GM18511 (cell line): ENCODE measurements around the gene KRT37.
"Not testable (repeated sequence)": the region's sequence is repeated elsewhere in the genome, so short reads cannot be mapped to it uniquely, and the experiment has no call there.

Experiments
- ATAC-seq: cut with Tn5 transposase; IDR thresholded peaks from one replicate; pipeline ENCODE4 v1.9.1; 2021; ENCODE audit warnings: mild to moderate bottlenecking, moderate library complexity; ENCODE audit not compliant: unreplicated experiment

Gene KRT37

DNA sequence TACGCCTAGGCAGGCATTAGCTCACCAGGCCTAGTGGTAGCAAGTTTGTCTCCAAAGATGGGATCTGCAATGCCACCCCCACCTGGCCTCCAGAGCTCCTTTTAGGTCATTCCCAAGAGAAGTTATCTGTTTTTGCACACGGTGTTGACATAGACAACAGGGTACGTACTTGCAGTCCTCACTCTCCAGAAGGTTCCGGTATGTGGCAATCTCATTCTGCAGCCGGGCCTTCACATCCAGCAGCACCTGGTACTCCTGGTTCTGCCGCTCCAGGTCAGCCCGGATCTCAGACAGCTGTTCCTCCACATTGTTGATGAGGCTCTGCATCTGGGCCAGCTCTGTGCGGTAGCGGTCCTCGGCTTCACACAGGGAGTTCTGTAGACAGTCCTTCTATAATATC is 17.2 kb downstream of the KRT37 start:
- no peak for ATAC-seq

DNA sequence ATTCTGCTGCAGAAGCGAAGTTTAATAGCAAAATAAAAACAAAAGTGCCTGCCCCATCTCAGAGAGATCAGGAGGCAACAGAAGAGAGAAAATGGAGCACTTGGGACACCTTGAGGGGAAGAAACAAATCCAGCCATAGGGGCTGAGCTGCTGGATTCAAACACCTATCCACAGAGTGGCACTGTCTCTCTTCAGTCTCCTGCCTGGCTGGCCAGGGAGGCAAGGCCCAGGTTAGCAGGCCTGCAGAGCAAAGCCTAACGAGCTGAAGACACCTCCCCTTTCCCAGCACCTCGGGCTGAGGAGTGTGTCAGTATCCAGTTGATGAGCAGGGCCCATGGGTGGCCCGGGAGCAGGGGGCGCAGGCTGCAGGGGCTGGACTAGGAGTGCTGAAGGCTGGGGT is 18.2 kb downstream of the KRT37 start:
- ATAC-seq, result no peak

DNA sequence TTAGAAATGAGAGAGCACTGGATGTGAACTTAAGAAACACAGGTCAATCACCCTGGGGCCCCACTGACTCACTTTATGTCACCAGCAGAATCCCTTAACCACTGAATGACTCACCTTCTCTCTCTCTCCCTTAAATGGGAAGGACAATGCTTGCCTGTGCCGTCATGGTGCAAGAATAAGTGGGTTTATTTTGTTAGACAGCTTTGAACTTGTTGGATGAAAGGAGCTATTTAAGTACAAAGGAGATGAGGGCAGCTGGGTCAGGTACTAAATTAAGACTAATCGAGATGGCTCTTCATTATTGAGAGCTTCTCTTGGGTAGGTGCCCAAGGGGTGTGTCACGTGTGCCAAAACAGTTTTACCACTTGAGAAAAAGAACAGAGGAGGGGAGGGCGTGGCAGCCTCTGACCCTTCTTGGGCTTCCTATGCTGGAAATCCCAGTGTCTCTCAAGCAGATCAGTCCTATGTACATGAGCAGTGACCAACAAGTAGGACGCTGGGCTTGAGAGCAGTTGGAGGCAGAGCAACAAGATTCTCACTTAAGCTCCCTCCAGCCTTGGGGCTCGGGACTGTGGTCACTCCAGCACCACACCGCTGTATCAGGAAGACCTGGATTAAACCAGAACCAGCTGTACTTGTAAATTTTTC is 20.2 kb downstream of the KRT37 start:
- no peak for ATAC-seq

DNA sequence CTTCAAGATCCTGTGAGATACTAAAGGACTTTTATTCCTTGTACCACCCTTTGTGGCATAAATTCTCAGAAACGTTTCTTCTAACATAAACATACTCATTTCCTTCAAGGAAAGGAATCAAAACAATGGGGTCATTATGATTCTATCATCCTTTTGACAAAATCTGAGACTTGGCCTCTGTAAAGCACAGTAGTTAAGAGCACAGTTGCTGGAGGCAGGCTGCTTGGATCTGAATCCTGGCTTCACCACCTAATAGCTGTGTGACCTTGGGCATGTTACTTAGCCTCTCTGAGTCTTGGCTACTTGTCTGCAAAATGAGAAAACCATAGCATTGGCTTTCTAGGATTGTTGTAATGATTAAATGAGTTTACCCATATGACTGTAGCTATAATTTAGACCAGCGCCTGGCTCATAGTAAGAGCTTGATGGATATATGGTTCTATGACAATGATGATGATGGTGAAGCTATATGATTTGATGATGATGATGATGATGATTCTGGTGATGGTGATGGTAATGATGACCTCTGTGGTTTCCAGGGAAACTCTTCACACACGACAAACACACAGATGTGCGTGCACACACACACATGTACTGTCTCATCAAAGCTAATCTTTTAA is 20.9 kb downstream of the KRT37 start:
- ATAC-seq, result no peak

DNA sequence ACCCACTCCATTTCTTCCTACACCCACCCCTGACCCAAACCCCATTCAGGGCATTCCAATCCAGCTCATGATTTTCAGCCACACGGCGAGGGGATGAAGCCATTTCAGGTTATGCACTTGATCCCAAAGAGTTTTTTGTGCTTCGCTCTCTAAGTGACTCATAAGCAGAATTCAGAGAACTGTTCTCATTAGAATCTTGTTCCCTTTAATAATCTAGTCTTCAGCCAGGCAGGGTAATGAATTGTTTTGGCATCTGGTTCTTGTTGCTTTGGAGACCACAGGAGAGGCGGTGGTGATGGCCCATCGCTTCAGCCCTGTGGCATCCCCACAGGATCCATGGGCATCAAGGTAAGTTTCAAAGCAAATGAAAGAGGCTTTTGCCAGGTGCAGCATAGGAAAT is 22.2 kb downstream of the KRT37 start:
- ATAC-seq, result no peak

DNA sequence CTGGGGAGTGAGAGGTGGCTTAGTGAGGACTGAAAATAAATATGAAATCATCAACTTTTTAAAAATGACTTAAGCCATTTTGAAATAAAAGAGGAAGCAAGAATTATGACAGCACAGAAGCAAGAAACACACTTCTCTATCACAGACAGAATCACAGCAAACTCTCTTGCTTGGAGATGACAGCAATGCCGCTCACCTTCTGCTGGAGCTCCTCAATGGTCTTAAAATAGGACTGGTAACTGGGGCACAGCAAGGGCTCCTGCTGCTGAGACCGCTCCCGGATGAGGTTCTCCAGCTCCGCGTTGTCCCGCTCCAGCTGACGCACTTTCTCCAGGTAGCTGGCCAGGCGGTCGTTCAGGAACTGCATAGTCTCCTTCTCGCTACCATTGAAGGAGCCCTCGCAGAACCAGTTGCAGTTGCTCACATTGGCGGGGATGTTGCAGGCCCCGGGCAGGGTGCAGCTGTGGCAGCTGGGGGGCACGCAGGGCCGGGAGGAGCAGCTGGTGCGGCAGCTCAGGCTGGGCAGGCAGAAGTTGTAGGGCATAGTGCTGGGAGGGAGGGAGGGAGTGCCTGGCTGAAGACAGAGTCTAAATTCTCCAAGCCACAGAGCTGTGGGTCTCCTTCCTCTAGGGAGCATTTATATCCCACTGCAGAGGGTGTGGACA is 27.3 kb downstream of the KRT37 start, which contains the start of gene KRT31:
TSS of gene KRT31 (minus strand) at position 613 of the 665 bp plus-strand sequence. CDS start at position 544, 69 bp downstream.
- no peak for ATAC-seq

DNA sequence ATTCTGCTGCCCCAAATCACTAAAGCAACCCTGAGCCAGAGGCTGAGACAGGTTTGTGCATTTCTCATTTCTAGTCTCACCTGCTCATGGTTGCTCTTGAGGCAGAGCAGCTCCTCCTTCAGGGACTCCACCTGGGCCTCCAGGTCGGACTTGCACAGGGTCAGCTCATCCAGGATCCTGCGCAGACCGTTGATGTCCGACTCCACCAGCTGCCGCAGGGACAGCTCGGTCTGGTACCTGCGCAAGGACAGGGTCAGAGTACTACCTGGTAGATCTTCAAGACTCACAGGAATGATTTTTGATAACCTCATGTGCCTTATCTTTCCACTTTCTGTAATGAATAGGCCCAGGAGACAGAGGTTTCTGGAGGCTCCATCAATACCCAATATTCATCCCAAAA is 28.0 kb downstream of the KRT37 start:
- ATAC-seq, result no peak

DNA sequence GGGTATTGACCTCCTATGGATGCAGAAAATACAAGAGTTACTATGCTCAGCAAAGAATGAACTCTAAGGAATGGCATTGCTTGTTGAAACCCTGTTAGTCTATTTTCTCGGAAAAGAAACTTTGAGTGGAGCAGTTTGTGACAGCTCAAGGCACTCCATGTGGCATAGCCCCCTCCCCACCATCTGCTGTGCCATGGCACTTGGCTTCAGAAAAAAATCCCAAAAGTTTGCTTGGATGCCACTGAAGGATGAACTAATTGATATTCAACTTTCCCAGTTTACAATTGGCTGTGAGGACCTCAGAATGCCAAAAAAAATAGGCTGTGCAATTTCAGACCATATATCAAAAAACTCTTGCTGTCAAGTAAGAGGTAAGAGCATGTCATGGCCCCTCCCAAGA is 28.8 kb downstream of the KRT37 start:
- ATAC-seq, result no peak

DNA sequence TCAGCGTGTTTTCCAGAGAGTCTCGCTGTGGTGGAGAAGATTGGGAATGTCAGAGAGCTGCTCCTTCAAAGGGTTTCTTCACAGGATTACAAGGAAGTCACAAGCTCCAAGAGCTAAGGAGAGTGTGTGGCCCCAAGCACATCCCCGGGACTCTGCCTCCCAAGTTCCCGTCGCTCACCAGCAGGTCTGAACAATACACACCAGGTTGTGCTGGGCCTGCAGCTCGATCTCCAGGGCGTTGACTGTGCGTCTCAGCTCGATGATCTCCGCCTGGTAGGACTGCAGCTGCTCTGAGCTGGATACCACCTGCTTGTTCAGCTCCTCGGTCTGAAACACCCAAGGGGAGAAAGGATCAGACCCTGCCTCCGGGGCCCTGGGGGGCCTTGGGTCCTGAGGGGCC is 29.3 kb downstream of the KRT37 start:
- ATAC-seq, result not testable (repeated sequence)

DNA sequence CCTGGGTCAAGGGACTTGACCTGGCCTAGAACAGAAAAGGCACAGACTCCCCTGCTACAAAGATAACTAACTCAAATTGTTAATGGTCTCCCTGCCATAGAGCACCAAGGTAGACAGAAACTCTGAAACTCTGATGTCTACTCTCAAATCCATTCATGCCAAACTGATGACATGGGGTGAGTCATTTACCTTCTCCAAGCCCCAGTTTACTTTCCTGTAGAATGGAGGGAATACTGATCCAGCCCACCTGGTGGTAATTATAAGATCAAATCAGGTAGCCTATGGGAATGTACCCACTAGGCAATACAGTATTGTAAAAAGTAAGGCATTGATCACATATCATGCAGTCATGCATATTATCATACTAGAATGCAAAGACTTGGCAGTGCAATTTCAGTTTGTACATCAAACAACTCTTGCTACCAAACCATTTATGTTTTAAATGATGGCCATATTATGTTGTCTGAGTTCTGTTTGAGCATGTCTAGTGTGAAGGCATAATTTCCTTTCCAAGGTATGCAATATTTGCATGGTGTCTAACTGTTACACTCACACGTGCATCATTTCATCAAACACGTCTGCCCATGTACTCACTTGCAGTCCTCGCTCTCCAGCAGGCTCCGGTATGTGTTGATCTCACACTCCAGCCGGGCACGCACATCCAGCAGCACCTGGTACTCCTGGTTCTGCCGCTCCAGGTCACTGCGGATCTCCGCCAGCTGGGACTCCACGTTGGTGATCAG is 30.0 kb downstream of the KRT37 start:
- ATAC-seq, result no peak

DNA sequence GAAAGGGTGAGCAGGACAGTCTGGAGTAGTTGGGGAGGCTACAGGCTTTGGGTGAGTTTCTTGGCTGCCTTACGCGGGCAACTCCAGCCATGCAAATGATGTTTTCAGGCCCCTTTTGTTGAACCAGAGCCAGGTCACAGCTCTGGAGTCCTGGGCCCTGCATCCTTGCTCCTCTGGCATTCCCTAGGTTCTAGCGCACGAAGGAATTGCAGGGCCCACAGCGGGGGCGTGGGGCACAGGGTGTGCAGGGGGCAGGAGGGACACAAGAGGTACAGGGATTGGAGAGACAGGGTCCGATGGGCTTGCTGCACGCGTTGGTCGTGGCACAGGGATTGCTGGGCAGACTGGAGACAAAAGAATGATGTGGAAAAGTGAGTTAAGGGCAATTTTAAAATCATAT is 30.6 kb downstream of the KRT37 start:
- ATAC-seq, result no peak

DNA sequence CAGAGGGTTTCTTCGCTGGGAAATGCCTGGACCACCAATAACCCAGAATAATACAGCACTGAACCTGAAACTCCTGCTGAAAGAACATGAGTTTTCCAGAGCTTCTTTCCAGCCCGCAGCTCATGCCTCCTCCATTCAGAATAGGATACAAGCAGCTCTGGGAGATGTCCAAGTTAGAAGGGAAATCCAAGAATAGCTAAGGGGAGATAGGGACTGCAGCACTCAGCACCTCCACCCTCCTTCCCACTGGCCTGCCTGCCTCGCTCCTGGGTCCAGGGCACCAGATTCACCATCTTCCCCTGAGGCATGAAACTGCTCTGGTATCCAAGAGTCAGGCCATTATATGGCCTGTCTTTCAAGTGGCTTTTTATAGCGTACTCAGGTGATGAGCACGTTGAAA is 31.1 kb downstream of the KRT37 start:
- no peak for ATAC-seq

DNA sequence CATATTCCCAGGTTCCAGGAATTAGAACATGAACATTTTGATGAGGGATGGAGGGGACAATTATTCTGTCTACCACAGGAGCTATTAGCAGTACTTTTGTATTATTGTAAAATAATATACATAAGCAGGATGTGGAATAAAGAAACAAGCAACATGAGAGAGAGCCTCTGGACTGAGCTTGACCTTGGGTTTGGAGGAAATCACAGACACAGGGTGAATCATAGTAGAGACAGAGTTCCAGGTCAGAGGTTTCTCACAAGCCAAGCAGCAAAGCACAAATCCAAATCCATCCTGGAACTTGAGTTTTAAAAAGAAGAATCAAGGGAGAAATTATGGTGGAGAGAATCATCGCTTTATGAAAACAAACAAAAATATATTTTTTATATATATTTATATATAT is 32.1 kb downstream of the KRT37 start:
- no peak for ATAC-seq

DNA sequence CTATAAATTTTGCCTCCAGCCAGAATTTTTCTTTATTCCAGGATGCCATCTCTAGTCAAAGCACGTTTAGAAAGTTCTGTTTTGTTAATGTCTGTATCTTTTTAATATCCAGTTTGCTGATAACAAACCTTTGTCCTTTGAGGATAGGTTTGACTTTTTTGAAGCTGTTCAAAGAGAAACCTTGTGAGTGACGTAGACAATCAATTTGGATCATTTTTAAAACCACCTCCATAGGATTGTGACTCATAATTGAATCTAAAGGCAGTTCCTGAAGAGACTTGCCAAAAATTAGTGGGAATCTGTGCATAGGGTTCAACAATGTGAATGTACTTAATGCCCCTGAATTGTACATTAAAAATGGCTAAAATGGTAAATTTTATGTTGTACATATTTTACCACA is 32.9 kb downstream of the KRT37 start:
- no peak for ATAC-seq

DNA sequence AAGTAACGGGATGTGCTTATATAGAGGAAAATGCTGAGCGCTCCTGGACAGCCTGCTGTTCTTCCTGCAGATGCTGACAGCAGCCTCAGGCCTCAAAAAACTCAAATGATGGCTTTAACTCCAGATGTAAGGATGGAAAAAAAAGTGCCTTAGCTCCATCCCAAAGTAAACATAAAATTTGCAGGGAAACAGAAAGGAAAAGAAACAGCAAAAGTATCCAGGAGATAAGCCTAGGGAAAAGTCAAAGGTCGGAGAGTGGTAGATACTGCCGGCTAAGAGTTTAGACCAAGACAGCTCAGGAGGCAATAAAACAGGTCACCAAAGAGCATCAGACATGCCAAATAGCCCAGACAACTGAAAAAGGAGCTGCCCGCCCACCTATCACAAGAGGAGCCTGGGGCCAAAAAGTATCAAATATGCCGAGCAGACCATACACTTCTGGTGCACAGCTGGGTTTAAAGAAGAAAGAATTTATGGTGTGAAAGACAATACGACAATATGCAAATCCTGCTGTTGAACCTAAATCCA is 33.9 kb downstream of the KRT37 start:
- no peak for ATAC-seq

DNA sequence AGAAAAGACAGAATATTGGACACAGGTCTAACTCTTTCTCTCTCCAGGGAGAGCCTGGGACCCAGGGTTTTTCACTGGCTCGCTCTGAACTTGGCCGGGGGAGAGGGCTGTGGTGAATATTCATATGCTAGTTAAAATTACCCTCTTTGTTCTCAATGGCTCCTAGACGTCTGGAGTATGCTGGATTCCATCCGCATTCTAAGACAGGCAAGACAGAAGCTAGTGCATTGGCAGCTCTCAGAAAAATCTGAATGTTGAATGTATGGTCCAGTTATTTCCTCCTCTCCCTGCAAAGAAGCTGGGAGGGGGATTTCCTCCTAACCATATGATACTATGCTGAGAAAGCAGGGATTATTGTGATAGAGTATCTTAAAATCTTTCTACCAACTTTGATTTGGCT is 36.7 kb downstream of the KRT37 start:
- no peak for ATAC-seq

DNA sequence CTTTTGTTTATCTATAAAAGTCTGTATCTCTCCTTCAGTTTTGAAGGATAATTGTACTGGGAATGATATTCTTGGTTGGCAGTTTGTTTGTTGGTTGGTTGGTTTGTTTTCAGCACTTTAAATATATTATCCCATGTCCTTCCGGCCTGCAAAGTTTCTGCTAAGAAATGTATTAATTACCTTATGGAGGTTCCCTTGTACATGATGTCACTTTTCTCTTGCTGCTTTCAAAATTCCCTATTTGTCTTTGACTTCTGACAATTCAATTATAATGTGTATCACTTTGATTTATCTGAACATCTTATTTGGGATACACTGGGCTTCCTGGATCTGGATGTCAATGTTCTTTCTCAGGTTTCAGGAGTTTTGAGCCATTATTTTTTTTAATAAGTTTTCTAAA is 38.2 kb downstream of the KRT37 start:
- ATAC-seq, result no peak

DNA sequence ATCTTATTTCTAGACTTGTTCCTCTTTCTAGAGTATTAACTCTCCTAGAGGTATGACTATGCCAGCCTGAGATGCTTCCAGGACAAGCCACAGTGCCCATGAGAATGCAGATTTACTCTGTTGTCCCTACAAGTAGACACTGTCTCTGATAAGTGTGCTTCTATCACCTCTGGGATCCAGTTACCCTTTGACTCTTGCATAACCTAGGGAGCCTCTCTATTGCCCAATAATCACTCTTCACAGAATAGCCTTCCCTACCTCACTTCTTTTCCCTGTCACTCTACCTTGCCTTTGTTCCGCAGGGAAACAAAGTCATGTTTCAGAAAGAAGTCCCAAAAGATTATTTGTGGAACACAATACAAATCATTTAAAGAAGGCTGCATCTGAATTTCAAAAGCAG is 40.7 kb downstream of the KRT37 start:
- no peak for ATAC-seq

DNA sequence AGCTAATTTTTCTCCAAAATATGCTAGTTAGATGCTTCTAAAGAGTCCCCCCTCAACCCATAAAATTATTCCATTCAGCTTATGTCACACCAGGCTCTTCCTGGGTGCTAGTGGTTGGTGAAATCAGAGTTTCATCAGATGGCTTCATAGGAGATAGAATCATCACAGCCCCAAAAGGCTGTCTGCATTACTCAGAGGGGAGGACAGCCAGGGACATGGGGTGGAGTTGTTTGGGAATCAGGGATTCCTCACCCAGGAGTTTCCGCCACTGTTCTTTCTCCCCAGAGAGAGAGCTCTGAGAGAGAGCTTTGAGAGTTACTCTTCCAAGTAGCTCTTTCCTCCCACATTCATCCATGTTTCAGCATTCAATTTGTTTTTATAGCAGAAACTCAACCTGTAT is 42.0 kb downstream of the KRT37 start:
- no peak for ATAC-seq

DNA sequence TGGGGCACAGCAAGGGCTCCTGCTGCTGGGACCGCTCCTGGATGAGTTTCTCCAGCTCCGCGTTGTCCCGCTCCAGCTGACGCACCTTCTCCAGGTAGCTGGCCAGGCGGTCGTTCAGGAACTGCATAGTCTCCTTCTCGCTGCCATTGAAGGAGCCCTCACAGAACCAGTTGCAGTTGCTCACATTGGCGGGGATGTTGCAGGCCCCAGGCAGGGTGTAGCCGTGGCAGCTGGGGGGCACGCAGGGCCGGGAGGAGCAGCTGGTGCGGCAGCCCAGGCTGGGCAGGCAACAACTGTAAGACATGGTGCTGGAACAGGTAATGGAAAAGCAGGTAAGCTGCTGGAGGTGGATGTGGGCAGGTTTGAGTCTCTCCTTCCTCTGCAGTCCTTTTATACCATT is 42.4 kb downstream of the KRT37 start, which contains the start of gene KRT34:
TSS of gene KRT34 (minus strand) at position 364 of the 400 bp plus-strand sequence. CDS start at position 304, 60 bp downstream.
- ATAC-seq, result not testable (repeated sequence)

DNA sequence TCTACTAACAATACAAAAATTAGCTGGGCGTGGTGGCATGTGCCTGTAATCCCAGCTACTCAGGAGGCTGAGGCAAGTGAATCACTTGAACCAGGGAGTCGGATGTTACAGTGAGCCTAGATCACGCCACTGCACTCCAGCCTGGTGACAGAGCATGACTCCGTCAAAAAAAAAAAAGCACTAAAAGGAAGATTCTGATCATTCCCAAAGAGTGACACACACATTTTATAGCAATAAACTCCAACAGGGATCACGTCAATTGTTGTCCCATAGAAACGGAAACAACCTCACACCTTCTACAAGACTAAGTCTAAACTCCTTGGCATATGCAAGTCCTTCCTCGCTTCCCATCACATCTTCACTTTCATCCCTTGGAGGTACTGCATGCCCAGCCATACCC is 44.3 kb downstream of the KRT37 start:
- not testable (repeated sequence) for ATAC-seq
